Fibroblast of lung (primary cell): Measurements from ENCODE around the gene METRNL. TPM values are rescaled to one million over a fixed set of nuclear protein-coding genes. Genes with fewer than 3 reads are reported as not detected.

ENCODE experiments used
- DNase-seq, 2 donors: peaks; one replicate each; pipeline versions ENCODE4 v3.0.0 to v3.0.0-alpha.2; 2010; ENCODE audit warnings: low read depth in 2 of 2
- H2AFZ ChIP-seq: 2 replicates; pipeline ENCODE4 v1.5.1; 2012; ENCODE audit warnings: low read length, control low read depth, inconsistent platforms
- H3K27ac ChIP-seq: 2 replicates; pipeline ENCODE4 v1.5.1; 2011; ENCODE audit warnings: low read length, control low read depth; ENCODE audit not compliant: insufficient read depth
- H3K27me3 ChIP-seq: 2 replicates; pipeline ENCODE4 v1.5.1; 2011; ENCODE audit warnings: mild to moderate bottlenecking, low read length; ENCODE audit not compliant: control insufficient read depth, insufficient read depth
- H3K36me3 ChIP-seq: 2 replicates; pipeline ENCODE4 v1.5.1; 2011; ENCODE audit warnings: low read length; ENCODE audit not compliant: control insufficient read depth, insufficient read depth
- H3K4me1 ChIP-seq: 2 replicates; pipeline ENCODE4 v1.5.1; 2011; ENCODE audit warnings: low read length; ENCODE audit not compliant: control insufficient read depth, insufficient read depth; ENCODE audit errors: extremely low read depth
- H3K4me2 ChIP-seq: 2 replicates; pipeline ENCODE4 v1.5.1; 2011; ENCODE audit warnings: low read length, control low read depth; ENCODE audit not compliant: insufficient read depth; ENCODE audit errors: extremely low read depth
- H3K4me3 ChIP-seq, 4 experiments: fragments of 200-600 bp in 1 of 4; sonication (generic) in 1 of 4; replicated peaks in 1 of 4; 2 replicates each; pipeline ENCODE4 v1.5.1; 2011 to 2016; ENCODE audit warnings: low read length in 4 of 4, low read depth in 3 of 4, mild to moderate bottlenecking in 3 of 4, control low read depth in 2 of 4, inconsistent platforms in 1 of 4, mixed read lengths in 1 of 4; ENCODE audit not compliant: insufficient read depth in 1 of 4; ENCODE audit errors: control extremely low read depth in 1 of 4
- H3K79me2 ChIP-seq: 2 replicates; pipeline ENCODE4 v1.5.1; 2012; ENCODE audit warnings: mild to moderate bottlenecking, low read length, inconsistent platforms; ENCODE audit not compliant: control insufficient read depth, insufficient read depth
- H3K9ac ChIP-seq: 2 replicates; pipeline ENCODE4 v1.5.1; 2011; ENCODE audit warnings: mild to moderate bottlenecking, low read length, control low read depth; ENCODE audit not compliant: insufficient read depth
- H3K9me3 ChIP-seq: 2 replicates; pipeline ENCODE4 v1.5.1; 2012; ENCODE audit warnings: low read depth, low read length; ENCODE audit not compliant: control insufficient read depth, insufficient read depth
- H4K20me1 ChIP-seq: 2 replicates; pipeline ENCODE4 v1.5.1; 2011; ENCODE audit warnings: low read length; ENCODE audit not compliant: control insufficient read depth, insufficient read depth; ENCODE audit errors: extremely low read depth
- CTCF ChIP-seq, 2 donors: IDR thresholded peaks in 1 of 2; conservative IDR thresholded peaks in 1 of 2; 1 replicate in 1 of 2; 2 replicates in 1 of 2; pipeline ENCODE4 v1.5.1; 2011 to 2012; ENCODE audit warnings: low read length in 2 of 2, control low read depth in 1 of 2, inconsistent platforms in 1 of 2, low read depth in 1 of 2, mild to moderate bottlenecking in 1 of 2
- EZH2 ChIP-seq: IDR thresholded peaks from 2 replicates; pipeline ENCODE4 v1.5.1; 2012; ENCODE audit warnings: low read length, control low read depth, mild to moderate bottlenecking; ENCODE audit errors: missing control alignments
- polyA plus RNA-seq, 2 donors: library from polyadenylated mRNA; depleted of rRNA in 1 of 2; stranded (reverse) in 1 of 2; unstranded in 1 of 2; fragments of >200 nt; gene quantifications; 2 replicates each; pipeline ENCODE4 v1.2.1, GENCODE V29; 2011 to 2012; ENCODE audit warnings: missing spikeins in 1 of 2
- total RNA-seq: library from RNA; depleted of rRNA; stranded (reverse); fragments of >200 nt; gene quantifications from 2 replicates; pipeline ENCODE4 v1.2.1, GENCODE V29; 2014

METRNL gene
- total and polyA plus RNA-seq, 2 donors (not counting 1 experiment from before 2014, with no cell fraction given): 27.0 to 120 TPM

DNA sequence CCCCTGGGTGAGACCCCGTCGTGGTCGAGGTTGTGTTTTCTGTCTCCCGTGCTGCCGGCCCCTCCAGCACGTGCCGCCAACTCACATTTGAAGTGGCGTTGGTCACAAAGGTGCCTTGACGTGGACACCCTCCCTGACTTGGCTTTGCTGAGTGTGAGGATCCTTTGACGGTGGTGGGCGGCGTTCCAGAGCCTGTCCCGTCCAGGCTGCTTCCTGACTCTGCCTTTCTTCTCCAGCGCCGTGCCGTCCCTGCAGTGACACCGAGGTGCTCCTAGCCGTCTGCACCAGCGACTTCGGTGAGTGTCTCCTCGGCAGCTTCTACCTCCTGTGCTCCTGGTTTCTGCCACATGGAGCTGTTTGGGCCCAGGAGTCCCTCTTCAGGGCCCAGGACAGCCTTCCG is 13.5 kb downstream of the METRNL start:
- no peak overlapping the region for H3K9ac ChIP-seq
- H2AFZ ChIP-seq: no peak overlapping the region
- no peaks in the 10 kb centered on the region for H4K20me1 ChIP-seq
- DNase-seq: no peak
- H3K36me3 ChIP-seq: peaks cover 34% of the 10 kb centered on the region
- H3K27me3 ChIP-seq: no peaks in the 10 kb centered on the region
- no peak overlapping the region for H3K4me3 ChIP-seq
- peaks cover 45% of the 10 kb centered on the region for H3K79me2 ChIP-seq
- H3K9me3 ChIP-seq: no peaks in the 10 kb centered on the region
- no peak overlapping the region for H3K4me2 ChIP-seq
- no peaks in the 10 kb centered on the region for H3K4me1 ChIP-seq
- no peak overlapping the region for H3K27ac ChIP-seq
- TF ChIP-seq EZH2 (no peak), CTCF (conservative IDR thresholded peaks at IDR 0.05 in 1 of 2, IDR thresholded peaks at IDR 0.05 in 1 of 2; ENCODE audit: low read depth in 1 of 2, low read length in 2 of 2) (no peak)

DNA sequence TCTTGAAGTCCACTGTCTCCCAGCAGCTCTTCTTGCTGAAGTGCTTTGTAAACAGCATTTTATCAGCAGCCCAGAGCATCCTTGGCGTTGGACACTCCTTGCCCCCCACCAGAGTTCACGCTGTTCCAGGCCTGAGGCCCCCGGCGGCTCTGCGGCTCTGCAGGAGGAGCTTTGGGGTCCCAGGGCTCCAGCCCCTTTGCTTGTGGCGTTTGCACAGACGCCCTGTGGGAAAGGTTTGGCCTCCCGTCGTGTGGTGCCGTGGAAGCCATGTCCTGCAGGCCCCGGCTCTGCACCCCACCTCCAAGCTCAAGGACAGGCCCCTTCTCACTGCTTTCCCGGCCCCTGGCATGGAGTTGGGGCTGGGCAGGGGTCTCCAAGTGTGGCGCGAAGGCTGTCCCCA is 14.1 kb downstream of the METRNL start:
- no peak for DNase-seq
- H3K4me1 ChIP-seq: no peaks in the 10 kb centered on the region
- no peaks in the 10 kb centered on the region for H3K9me3 ChIP-seq
- TF ChIP-seq EZH2: no peak
- no peak for TF ChIP-seq CTCF (conservative IDR thresholded peaks at IDR 0.05 in 1 of 2, IDR thresholded peaks at IDR 0.05 in 1 of 2; ENCODE audit: low read depth in 1 of 2, low read length in 2 of 2)
- no peak overlapping the region for H3K4me2 ChIP-seq
- no peak overlapping the region for H3K4me3 ChIP-seq
- H3K79me2 ChIP-seq: peaks cover 40% of the 10 kb centered on the region
- no peak overlapping the region for H3K27ac ChIP-seq
- H3K9ac ChIP-seq: no peak overlapping the region
- peaks cover 32% of the 10 kb centered on the region for H3K36me3 ChIP-seq
- H4K20me1 ChIP-seq: no peaks in the 10 kb centered on the region
- no peaks in the 10 kb centered on the region for H3K27me3 ChIP-seq
- no peak overlapping the region for H2AFZ ChIP-seq

GRCh38 chr17:83094291-83094690 is 14.9 kb downstream of the METRNL start:
- TF ChIP-seq CTCF (conservative IDR thresholded peaks at IDR 0.05 in 1 of 2, IDR thresholded peaks at IDR 0.05 in 1 of 2; ENCODE audit: low read depth in 1 of 2, low read length in 2 of 2): no peak
- no peak for TF ChIP-seq EZH2
- Histone ChIP-seq H3K4me3 (no peak overlapping the region), H3K4me2 (no peak overlapping the region), H3K36me3 (peaks cover 32% of the 10 kb centered on the region), H2AFZ (no peak overlapping the region), H4K20me1 (no peaks in the 10 kb centered on the region), H3K9ac (no peak overlapping the region), H3K27ac (no peak overlapping the region), H3K79me2 (peaks cover 32% of the 10 kb centered on the region), H3K9me3 (no peaks in the 10 kb centered on the region), H3K27me3 (no peaks in the 10 kb centered on the region), H3K4me1 (peaks cover 3% of the 10 kb centered on the region)
- DNase-seq: no peak
